HUES48 (cell line): ENCODE measurements around the gene SELL.
"Not testable (repeated sequence)": the region's sequence is repeated elsewhere in the genome, so short reads cannot be mapped to it uniquely, and the experiment has no call there.

Source experiments
- H3K27ac ChIP-seq: one replicate; pipeline ENCODE4 v1.7.0; 2013; ENCODE audit warnings: low read depth, low read length, inconsistent platforms
- H3K27me3 ChIP-seq: 2 replicates; pipeline ENCODE4 v1.6.1; 2013; ENCODE audit warnings: mild to moderate bottlenecking, low read length; ENCODE audit not compliant: control insufficient read depth, insufficient read depth
- H3K36me3 ChIP-seq: 2 replicates; pipeline ENCODE4 v1.6.1; 2013; ENCODE audit warnings: low read length; ENCODE audit not compliant: control insufficient read depth, insufficient read depth
- H3K4me1 ChIP-seq: 2 replicates; pipeline ENCODE4 v1.6.1; 2013; ENCODE audit warnings: mild to moderate bottlenecking, low read length; ENCODE audit not compliant: control insufficient read depth, insufficient read depth
- H3K4me3 ChIP-seq: 2 replicates; pipeline ENCODE4 v1.5.1; 2013; ENCODE audit warnings: mild to moderate bottlenecking, low read depth, low read length
- H3K9ac ChIP-seq: 2 replicates; pipeline ENCODE4 v1.6.1; 2013; ENCODE audit warnings: mild to moderate bottlenecking, low read depth, low read length, moderate library complexity
- H3K9me3 ChIP-seq: 2 replicates; pipeline ENCODE4 v1.6.1; 2013; ENCODE audit warnings: low read length; ENCODE audit not compliant: control insufficient read depth, insufficient read depth

Gene SELL

DNA sequence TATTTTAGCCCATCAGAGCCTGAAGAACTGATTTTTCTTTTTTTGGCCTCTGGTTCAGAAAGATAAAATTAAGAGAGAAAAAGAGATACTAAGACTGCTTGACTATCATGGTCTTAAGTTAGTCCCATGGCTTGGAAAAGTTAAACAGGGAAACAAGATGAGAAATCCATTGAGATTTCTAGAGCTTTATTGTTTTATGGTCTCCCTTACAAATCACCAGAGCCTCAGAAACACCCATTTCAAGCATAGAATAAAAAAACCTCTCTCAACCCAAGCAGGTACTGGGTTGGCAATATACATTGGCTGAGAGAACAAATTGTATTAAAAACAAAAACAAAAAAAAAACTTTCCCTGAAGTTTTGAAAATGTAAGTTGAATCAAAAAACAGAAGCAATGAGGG lies 18.6 kb upstream of the SELL start:
- H3K36me3 ChIP-seq, result no peaks in the 10 kb centered on the region
- H3K4me3 ChIP-seq, result no peak overlapping the region
- no peaks in the 10 kb centered on the region for H3K9me3 ChIP-seq
- H3K27me3 ChIP-seq, result no peaks in the 10 kb centered on the region
- no peaks in the 10 kb centered on the region for H3K4me1 ChIP-seq
- H3K9ac ChIP-seq, result no peak overlapping the region
- no peak overlapping the region for H3K27ac ChIP-seq

DNA sequence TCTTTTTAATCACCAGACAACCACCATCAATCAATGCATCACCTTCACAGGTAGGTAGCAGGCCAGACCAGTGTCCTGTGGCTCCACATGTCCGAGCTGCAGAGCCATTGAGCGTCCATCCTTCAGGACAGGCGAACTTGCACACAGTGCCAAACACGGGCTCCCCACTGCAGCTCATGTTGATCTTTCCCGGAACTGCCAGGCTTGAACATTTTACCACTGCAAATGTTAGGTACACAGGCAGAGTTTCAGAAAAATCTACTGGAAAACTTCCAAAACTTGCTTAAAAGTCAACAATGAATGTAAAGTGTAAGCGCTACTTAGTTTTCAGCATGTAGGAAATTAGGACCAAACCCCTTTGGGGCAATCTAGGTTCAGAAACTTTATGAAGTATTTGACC lies 15.9 kb upstream of the SELL start:
- H3K4me1 ChIP-seq, result no peaks in the 10 kb centered on the region
- H3K9ac ChIP-seq, result no peak overlapping the region
- H3K27ac ChIP-seq, result no peak overlapping the region
- no peaks in the 10 kb centered on the region for H3K36me3 ChIP-seq
- H3K27me3 ChIP-seq, result no peaks in the 10 kb centered on the region
- H3K4me3 ChIP-seq, result no peak overlapping the region
- H3K9me3 ChIP-seq, result no peaks in the 10 kb centered on the region

DNA sequence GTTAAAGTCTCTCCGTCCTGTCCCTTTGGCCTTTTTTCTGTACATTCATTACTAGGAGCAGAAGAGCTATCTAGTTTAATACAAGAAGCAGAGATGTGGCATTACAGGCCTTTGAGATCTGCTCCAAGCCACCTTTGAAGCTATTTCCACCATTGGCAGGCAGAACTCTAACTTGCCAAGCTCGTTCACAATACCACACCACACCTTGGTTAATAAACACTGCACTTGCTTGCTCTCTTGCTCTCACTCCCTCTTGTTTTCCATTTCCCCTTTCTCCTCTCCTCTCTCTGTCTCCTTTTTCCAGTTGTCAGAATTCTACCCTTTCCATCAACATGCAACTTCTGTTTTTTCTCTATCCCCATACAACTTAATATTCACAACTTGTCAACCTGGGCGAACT lies 15.4 kb upstream of the SELL start:
- Histone ChIP-seq H3K9ac (no peak overlapping the region), H3K9me3 (no peaks in the 10 kb centered on the region), H3K27me3 (no peaks in the 10 kb centered on the region), H3K27ac (no peak overlapping the region), H3K4me1 (no peaks in the 10 kb centered on the region), H3K36me3 (no peaks in the 10 kb centered on the region), H3K4me3 (no peak overlapping the region)

DNA sequence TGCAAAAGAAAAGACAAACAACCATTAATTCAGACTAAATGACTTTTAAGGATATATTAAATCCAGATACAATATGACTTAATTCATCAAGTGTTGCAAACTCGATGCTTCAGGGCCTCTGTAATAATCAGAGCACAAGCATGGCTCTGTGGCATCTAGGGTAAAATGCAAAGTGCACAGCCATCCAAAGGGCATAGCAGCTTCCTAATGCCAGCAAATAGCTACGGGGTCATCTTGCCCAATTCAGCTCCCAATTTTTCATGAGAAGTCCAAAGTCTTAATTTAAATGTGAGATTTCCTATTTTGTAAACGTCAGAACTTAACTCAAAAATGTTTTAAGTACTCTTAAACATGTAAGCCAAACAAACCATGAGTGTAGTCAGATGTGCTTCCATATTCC lies 14.5 kb upstream of the SELL start:
- Histone ChIP-seq H3K9ac (no peak overlapping the region), H3K4me1 (no peaks in the 10 kb centered on the region), H3K9me3 (no peaks in the 10 kb centered on the region), H3K36me3 (no peaks in the 10 kb centered on the region), H3K27ac (no peak overlapping the region), H3K27me3 (no peaks in the 10 kb centered on the region), H3K4me3 (no peak overlapping the region)

DNA sequence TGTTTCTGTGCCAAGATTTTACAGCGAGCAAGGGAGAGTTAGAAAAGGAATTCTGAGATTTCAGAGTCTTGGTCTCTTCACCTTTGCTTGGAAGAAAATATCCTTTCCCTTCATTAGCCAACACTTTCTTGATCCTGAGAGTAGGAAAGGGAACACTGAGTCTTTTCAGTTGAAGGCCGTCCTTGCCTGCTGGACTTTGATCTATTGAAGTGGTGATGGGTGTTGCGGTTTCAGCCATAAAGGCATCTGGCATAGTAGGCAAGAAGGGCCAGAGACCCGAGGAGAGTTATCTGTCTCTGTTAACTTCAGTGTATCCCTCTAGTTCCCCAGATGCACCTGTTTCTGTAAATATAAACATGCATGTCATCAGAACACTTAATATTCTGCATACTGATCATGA lies 12.7 kb upstream of the SELL start:
- no peak overlapping the region for H3K9ac ChIP-seq
- no peaks in the 10 kb centered on the region for H3K4me1 ChIP-seq
- H3K4me3 ChIP-seq, result no peak overlapping the region
- no peaks in the 10 kb centered on the region for H3K36me3 ChIP-seq
- no peaks in the 10 kb centered on the region for H3K9me3 ChIP-seq
- H3K27ac ChIP-seq, result no peak overlapping the region
- H3K27me3 ChIP-seq, result no peaks in the 10 kb centered on the region

DNA sequence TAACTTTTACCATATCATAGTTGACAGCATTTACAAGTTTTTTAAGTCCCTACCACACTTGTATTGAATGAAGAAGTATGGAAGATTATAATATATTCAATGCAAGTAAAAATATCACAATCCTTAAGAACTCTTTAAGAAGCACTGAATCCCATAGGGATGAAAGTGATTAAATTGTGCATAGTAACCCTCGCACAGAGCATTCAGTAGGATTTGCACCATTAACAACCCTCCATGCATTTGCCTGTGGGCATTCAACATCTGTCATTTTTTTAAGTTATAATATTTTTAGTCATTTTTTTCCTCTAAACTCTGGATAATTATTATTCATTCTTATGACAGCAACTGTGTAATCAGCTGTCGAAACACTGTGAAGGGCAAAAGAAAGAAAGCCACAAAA lies 12.3 kb upstream of the SELL start:
- no peak overlapping the region for H3K27ac ChIP-seq
- H3K36me3 ChIP-seq, result no peaks in the 10 kb centered on the region
- no peaks in the 10 kb centered on the region for H3K27me3 ChIP-seq
- H3K9ac ChIP-seq, result no peak overlapping the region
- no peak overlapping the region for H3K4me3 ChIP-seq
- H3K4me1 ChIP-seq, result no peaks in the 10 kb centered on the region
- H3K9me3 ChIP-seq, result no peaks in the 10 kb centered on the region

DNA sequence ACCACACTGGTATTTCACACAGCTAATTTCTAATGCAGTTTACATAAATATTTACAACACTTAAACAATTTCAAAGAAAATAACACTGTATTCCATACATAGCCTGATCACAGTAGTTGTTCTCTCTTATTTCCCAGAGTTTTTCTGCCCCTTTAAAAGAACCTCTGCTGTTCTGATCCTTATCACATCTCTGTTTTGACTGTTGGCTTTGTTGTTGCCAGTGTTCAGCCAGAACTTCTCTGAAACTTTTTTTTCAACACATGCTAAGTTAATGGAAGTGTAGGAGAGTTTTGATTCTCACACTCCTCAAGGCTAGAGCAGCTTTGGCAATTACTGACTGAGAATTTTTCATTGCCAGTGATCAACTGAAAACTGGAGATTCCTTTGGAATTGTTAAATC lies 11.4 kb upstream of the SELL start:
- Histone ChIP-seq H3K9me3 (no peaks in the 10 kb centered on the region), H3K9ac (no peak overlapping the region), H3K4me1 (no peaks in the 10 kb centered on the region), H3K36me3 (no peaks in the 10 kb centered on the region), H3K27me3 (no peaks in the 10 kb centered on the region), H3K4me3 (no peak overlapping the region), H3K27ac (no peak overlapping the region)

DNA sequence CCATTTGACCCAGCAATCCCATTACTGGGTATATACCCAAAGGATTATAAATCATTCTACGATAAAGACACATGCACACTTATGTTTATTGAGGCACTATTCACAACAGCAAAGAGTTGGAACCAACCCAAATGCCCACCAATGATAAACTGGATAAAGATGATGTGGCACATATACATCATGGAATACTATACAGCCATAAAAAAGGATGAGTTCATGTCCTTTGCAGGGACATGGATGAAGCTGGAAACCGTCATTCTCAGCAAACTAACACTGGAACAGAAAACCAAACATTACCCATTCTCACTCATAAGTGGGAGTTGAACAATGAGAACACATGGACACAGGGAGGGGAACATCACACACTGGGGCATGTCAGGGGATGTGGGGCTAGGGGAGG lies 3.7 kb upstream of the SELL start:
- H3K4me3 ChIP-seq, H3K9me3 ChIP-seq, H3K27ac ChIP-seq, H3K4me1 ChIP-seq, H3K27me3 ChIP-seq, H3K36me3 ChIP-seq, H3K9ac ChIP-seq: not testable (repeated sequence)

DNA sequence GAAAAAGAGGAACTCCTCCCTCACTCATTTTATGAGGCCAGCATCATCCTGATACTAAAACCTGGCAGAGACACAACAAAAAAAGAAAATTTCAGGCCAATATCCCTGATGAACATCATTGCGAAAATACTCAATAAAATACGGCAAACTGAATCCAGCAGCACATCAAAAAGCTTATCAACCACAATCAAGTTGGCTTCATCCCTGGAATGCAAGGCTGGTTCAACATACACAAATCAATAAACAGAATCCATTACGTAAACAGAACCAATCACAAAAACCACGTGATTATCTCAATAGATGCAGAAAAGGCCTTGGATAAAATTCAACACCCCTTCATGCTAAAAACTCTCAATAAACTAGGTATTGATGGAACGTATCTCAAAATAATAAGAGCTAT lies 1.7 kb upstream of the SELL start:
- not testable (repeated sequence) for H3K27ac ChIP-seq, H3K4me1 ChIP-seq, H3K4me3 ChIP-seq, H3K9me3 ChIP-seq, H3K9ac ChIP-seq, H3K27me3 ChIP-seq, H3K36me3 ChIP-seq

DNA sequence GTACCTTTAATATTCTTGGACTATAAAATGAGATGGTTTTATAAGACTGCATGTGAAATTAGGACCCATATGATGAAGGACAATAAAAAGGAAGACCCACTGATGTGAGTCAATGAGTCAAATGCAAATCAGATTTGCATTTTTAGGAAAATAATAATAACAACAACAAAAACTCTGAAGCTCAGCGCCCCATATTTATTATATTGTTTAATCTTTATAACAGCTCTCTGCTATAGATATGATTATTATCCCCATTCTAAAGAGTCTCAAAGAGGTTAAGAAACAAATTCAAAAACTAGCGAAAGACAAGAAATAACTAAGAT lies 850 bp upstream of the SELL start:
- no peak overlapping the region for H3K27ac ChIP-seq
- H3K27me3 ChIP-seq, result no peaks in the 10 kb centered on the region
- H3K9ac ChIP-seq, result no peak overlapping the region
- H3K4me1 ChIP-seq, result no peaks in the 10 kb centered on the region
- H3K4me3 ChIP-seq, result no peak overlapping the region
- no peaks in the 10 kb centered on the region for H3K9me3 ChIP-seq
- no peaks in the 10 kb centered on the region for H3K36me3 ChIP-seq

DNA sequence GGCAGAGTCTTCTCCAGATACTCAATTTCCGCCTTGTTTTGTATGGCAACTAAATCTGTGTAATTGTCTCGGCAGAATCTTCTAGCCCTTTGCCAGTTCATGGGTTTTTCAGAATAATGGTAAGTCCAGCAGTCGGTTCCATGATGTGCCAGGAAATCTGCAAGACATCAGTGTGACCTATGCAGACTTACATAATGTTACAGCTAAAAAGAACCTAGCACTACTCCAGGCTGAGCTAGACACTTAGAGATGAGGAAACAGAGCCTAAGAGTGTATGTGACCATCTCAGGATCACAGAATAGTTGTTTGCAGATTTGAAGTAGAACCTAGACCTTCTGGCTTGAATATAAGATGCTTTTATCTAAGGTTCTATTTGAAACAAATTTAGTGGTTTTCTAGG lies 2.8 kb downstream of the SELL start:
- Histone ChIP-seq H3K36me3 (no peaks in the 10 kb centered on the region), H3K9ac (no peak overlapping the region)

DNA sequence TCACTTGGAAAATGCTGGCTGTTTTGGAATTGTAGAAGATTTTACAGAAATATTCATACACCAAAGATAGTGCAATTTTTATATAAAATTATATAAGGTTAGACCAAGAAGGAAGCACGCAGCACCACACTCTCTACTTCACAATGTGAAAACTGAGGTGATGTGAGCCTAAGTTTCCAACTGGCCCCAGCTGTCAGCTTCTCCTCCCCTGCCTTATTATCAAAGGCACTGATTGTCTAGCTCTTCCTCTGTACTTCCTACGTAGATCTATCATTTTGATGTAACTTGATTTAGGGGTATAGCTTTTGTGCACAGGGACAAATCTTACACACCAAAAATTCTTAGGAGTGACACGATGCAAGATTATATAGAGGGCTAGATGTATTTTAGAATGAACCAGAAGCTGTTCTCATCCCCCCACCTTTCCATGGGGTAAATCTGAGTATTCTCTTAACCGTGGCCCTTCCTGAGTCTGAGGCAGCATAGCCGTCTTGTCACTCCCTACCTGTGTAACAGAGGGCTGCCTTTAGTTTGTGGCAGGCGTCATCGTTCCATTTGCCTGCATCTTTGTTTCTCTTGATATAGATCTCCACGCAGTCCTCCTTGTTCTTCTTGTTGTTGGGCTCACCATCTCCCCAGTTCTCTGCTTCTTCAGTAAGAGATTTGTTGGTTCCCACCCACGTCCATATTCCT lies 3.4 kb downstream of the SELL start:
- Histone ChIP-seq H3K9ac (no peak overlapping the region), H3K9me3 (no peaks in the 10 kb centered on the region), H3K27me3 (no peaks in the 10 kb centered on the region), H3K4me1 (no peaks in the 10 kb centered on the region), H3K4me3 (no peak overlapping the region), H3K27ac (no peak overlapping the region), H3K36me3 (no peaks in the 10 kb centered on the region)

More for the DNA sequence above, 2.8 kb downstream of the SELL start:
- Histone ChIP-seq H3K4me1 (no peaks in the 10 kb centered on the region), H3K4me3 (no peak overlapping the region), H3K27me3 (no peaks in the 10 kb centered on the region), H3K9me3 (no peaks in the 10 kb centered on the region), H3K27ac (no peak overlapping the region)
